Suppressor macrophage treated with lipopolysaccharide for 1 hour (primary cell): ENCODE results near the gene ZNF511.

Experiments used
- DNase-seq, 3 donors: peaks; one replicate each; pipeline ENCODE4 v3.0.0-alpha.2; 2020 to 2022

The ZNF511 gene

GRCh38 chr10:133274751-133275683 is 33.7 kb upstream of the ZNF511 start:
- peak; percentile 30 to 60 (median 54) for DNase-seq

GRCh38 chr10:133275684-133276092 is 33.0 kb upstream of the ZNF511 start:
- peak; percentile 49 to 62 (median 50) for DNase-seq

GRCh38 chr10:133276100-133276434 is 32.6 kb upstream of the ZNF511 start:
- no peak for DNase-seq

- DNase-seq, result peak; percentile 43 to 69 (median 48)
Measured at GRCh38 chr10:133276435-133277201, 32.1 kb upstream of the ZNF511 start, which contains the start of gene ADAM8. TSS of gene ADAM8 (minus strand) at chr10:133276868. CDS start at chr10:133276817, 51 bp downstream.

GRCh38 chr10:133277277-133277992 is 31.3 kb upstream of the ZNF511 start:
- DNase-seq, result no peak

GRCh38 chr10:133277993-133278576 is 30.6 kb upstream of the ZNF511 start:
- peak; percentile 42 to 62 (median 47) for DNase-seq

GRCh38 chr10:133278577-133279265 is 30.0 kb upstream of the ZNF511 start:
- DNase-seq, result peak; percentile 79 to 88 (median 82)

- peak; percentile 39 to 44 (median 40) for DNase-seq
Measured at GRCh38 chr10:133279326-133280226, 29.1 kb upstream of the ZNF511 start.

GRCh38 chr10:133280391-133281059 is 28.2 kb upstream of the ZNF511 start:
- DNase-seq, result no peak

GRCh38 chr10:133281084-133281483 is 27.6 kb upstream of the ZNF511 start:
- no peak for DNase-seq

GRCh38 chr10:133281628-133282372 is 26.9 kb upstream of the ZNF511 start:
- no peak for DNase-seq

- DNase-seq, result no peak
Measured at GRCh38 chr10:133282846-133283390, 25.8 kb upstream of the ZNF511 start.

- DNase-seq, result no peak
Measured at GRCh38 chr10:133283931-133284330, 24.8 kb upstream of the ZNF511 start.

- no peak for DNase-seq
Measured at GRCh38 chr10:133285217-133285616, 23.5 kb upstream of the ZNF511 start.

- no peak for DNase-seq
Measured at GRCh38 chr10:133286366-133286765, 22.3 kb upstream of the ZNF511 start.

GRCh38 chr10:133287832-133288500 is 20.7 kb upstream of the ZNF511 start:
- no peak for DNase-seq

- no peak for DNase-seq
Measured at GRCh38 chr10:133289761-133290160, 19.0 kb upstream of the ZNF511 start.
